RWPE1 (cell line): ENCODE results near the gene BACE1-AS.
"Not testable (repeated sequence)": the region's sequence is repeated elsewhere in the genome, so short reads cannot be mapped to it uniquely, and the experiment has no call there.

Experiments
- CTCF ChIA-PET: fragments of 350-600 bp; sonication (Branson Sonifier 250); formaldehyde crosslinking; extraction: SDS; loops from one replicate; lab custom pipeline; 2021; lab: Yijun Ruan, JAX
- POLR2A ChIA-PET: fragments of 400-600 bp; formaldehyde crosslinking; extraction: SDS; loops from one replicate; lab custom pipeline; 2020; ENCODE audit warnings: antibody characterized with exemption; ENCODE audit not compliant: low non-redundant PET; lab: Yijun Ruan, JAX
- DNase-seq: peaks from one replicate; pipeline ENCODE4 v3.0.0; 2012; ENCODE audit warnings: low spot score
- H3K27ac ChIP-seq: fragments of 450-650 bp; 2 replicates; pipeline ENCODE4 v1.5.1; 2017
- TF ChIP-seq, protein P1 (sequence below): fragments of 450-650 bp; conservative IDR thresholded peaks from 2 replicates; pipeline ENCODE4 v1.5.1; 2017; ENCODE audit warnings: low read depth, mild to moderate bottlenecking

The BACE1-AS gene

DNA sequence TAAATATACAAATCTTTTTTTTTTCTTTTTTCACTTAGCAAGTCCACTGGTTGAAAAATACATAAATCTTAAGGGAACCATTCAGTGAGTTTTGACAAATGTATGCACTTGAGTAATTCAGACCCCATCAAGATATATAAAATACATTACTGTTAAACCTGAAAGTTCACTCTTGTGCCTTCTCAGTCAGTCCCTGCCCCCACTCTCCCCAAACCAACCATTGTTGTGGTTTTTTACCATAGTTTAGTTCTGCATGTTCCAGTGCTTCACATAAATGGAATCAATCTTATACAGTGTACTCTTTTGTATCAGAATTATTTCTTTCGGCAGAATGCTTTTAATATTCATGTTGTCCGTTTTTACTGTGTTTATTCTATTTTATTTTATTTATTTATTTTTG, 32.6 kb upstream of the BACE1-AS start:
- H3K27ac ChIP-seq = no peak overlapping the region
- ChIA-PET POLR2A (no interaction called here), CTCF (no interaction called here)
- TF ChIP-seq, protein P1, sequence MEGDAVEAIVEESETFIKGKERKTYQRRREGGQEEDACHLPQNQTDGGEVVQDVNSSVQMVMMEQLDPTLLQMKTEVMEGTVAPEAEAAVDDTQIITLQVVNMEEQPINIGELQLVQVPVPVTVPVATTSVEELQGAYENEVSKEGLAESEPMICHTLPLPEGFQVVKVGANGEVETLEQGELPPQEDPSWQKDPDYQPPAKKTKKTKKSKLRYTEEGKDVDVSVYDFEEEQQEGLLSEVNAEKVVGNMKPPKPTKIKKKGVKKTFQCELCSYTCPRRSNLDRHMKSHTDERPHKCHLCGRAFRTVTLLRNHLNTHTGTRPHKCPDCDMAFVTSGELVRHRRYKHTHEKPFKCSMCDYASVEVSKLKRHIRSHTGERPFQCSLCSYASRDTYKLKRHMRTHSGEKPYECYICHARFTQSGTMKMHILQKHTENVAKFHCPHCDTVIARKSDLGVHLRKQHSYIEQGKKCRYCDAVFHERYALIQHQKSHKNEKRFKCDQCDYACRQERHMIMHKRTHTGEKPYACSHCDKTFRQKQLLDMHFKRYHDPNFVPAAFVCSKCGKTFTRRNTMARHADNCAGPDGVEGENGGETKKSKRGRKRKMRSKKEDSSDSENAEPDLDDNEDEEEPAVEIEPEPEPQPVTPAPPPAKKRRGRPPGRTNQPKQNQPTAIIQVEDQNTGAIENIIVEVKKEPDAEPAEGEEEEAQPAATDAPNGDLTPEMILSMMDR = no peak
- no peak for DNase-seq

DNA sequence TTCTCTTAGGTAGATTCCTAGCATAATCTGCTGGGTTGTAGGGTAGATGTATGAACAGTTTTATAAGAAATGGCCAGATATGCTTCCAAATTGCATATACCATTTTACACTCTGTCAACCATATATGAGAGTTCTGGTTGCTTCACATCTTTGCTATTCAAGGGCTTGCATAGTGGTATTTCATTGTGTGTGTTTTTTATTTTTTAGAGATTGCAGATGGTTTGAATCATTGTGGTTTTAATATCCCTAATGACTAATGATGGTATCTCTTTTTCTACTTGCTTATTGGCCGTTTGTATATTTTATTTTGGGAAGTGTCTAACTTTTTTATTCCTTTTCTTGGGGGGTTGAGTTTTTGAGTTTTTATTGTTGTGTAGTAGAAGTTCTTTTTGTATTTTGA, 31.7 kb upstream of the BACE1-AS start:
- DNase-seq = no peak
- ChIA-PET CTCF (no interaction called here), POLR2A (no interaction called here)
- H3K27ac ChIP-seq = no peak overlapping the region
- TF ChIP-seq, protein P1 = no peak

DNA sequence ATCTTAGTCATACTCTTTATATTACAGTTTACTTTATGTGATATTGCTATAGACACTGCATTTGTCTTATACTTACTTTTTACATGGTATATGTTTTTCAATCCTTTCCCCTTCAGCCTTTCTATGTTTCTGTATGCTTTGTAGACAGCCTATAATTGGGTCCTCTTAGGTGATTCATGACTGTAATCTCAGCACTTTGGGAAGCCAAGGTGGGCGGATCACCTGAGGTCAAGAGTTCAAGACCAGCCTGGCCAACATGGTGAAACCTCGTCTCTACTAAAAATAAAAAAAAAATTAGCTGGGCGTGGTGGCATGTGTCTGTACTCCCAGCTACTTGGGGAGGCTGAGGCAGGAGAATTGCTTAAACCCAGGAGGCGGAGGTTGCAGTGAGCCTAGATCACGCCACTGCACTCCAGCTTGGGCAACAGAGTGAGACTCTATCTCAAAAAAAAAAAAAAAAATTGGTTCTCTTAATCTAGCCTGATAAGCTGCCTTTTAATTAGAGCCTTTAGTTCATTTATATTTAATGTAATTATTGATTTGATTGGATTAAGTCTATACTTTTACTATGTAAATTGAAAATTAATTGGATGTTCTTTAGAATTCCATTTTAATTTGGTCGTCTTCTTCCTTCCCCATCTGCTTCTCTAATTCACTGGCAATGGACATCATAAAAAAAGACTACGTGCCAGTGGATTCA, 26.4 kb upstream of the BACE1-AS start:
- CTCF ChIA-PET, POLR2A ChIA-PET, DNase-seq, H3K27ac ChIP-seq: not testable (repeated sequence)

DNA sequence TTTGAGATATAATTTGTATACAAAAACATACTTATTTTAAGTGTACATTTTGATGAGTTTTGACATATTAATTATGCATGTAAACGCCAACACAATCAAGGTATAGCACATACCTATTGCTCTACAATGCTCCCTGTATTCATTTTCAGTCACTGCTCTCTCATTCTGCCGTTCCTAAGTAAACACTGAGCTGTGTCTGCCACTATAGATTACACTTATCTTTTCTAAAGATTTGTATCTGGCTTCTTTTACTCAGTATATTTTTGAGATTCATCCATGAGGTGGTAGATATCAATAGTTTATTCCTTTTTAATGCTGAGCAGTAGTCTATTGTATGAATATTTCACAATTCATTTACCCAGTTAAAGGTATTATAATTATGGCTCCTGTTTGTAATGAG, 25.4 kb upstream of the BACE1-AS start:
- CTCF ChIA-PET = no interaction called here
- DNase-seq = no peak
- TF ChIP-seq, protein P1 = no peak
- POLR2A ChIA-PET = no interaction called here
- H3K27ac ChIP-seq = no peak overlapping the region

DNA sequence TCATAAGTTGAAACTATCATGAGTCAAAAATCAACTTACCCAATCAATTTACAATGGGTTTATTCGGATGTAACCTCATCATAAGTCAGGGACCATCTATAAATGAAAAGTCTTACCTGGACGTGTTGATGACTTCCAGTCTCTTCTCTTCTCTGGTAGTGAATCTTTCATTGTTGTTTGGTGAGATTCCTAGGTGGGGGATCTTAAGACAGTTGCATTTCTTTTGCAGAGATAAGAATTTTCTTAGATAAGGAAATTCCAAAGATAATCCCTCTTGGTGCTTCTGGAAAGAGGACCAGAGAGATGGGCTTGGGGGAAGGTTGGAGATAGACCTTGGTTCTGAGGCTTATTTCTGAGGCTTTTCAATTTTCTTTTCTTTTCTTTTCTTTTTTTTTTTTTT, 21.3 kb upstream of the BACE1-AS start:
- ChIA-PET CTCF (interaction anchor here (0.7 kb wide), 1 partner anchor 14 kb away, joined by 3 read pairs; no protein-coding TSS in a partner anchor), POLR2A (no interaction called here)
- no peak overlapping the region for H3K27ac ChIP-seq
- DNase-seq = no peak
- TF ChIP-seq, protein P1 = no peak

DNA sequence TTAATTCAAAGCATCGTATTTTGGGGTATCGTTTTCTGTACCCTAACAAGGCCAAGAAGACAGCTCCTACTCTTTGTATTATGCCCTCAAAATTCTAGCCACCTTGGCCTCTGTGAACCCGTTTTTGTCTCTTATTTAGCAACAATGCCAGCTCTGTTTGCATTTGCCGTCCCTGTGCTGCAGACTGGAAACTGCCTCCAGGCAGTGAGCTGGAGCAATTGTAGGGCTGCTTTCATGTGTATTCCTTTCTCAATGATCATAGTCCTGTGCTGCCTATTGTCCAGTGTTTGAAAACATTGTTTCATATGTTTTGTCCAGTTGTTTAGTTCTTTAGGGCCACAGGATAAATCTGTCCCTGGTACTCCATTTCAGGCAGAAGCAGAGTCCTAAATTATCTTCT, 19.9 kb upstream of the BACE1-AS start:
- ChIA-PET CTCF (interaction anchor here (0.6 kb wide), 1 partner anchor 30 kb away, joined by 3 read pairs; no protein-coding TSS in a partner anchor), POLR2A (no interaction called here)
- H3K27ac ChIP-seq = no peak overlapping the region
- TF ChIP-seq, protein P1 = no peak
- no peak for DNase-seq

DNA sequence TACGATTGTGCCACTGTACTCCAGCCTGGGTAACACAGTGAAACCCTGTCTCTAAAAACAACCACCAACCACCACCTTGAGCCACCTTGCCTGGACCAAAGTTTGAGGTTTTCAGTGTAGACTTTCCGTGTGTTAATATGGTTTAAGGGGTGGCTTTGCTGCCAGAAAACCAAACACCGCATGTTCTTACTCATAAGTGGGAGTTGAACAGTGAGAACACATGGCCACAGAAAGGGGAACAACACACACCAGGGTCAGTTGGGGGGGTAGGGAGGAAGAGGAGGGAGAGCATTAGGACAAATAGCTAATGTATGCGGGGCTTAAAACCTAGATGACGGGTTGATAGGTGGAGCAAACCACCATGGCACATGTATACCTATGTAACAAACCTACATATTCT, 19.0 kb upstream of the BACE1-AS start:
- ChIA-PET CTCF (interaction anchor here (0.7 kb wide), 1 partner anchor 81 kb away, joined by 3 read pairs; no protein-coding TSS in a partner anchor), POLR2A (interaction anchor here (0.5 kb wide), 1 partner anchor 854 kb away, joined by 3 read pairs; no protein-coding TSS in a partner anchor)
- not testable (repeated sequence) for H3K27ac ChIP-seq, DNase-seq
